ENCODE measurements around the gene MTX3.

MTX3 gene

GRCh38 chr5:79966448-79966847, 24.6 kb downstream of the MTX3 start:
- no peaks in the 10 kb centered on the region for H3K27me3 ChIP-seq (ENCODE audit: control insufficient read depth, low read length)
- H3K9me2 ChIP-seq (replicated peaks; ENCODE audit: control insufficient read depth, low read length) = no peaks in the 10 kb centered on the region
- TF ChIP-seq EZH2phosphoT487 (IDR thresholded peaks at IDR 0.05; ENCODE audit: borderline replicate concordance, low read length) = no peak
- no peak for TF ChIP-seq CTCF (IDR thresholded peaks at IDR 0.05; ENCODE audit: low read depth, low read length, poor library complexity, severe bottlenecking)
- H3K9me3 ChIP-seq (ENCODE audit: control insufficient read depth, insufficient read depth, low read length) = no peaks in the 10 kb centered on the region
- no peak overlapping the region for H3K4me3 ChIP-seq (ENCODE audit: low read length)
- H4K20me1 ChIP-seq (ENCODE audit: control insufficient read depth, insufficient read depth, low read depth, low read length) = no peaks in the 10 kb centered on the region
- H3F3A ChIP-seq (ENCODE audit: control insufficient read depth, insufficient read depth) = no peaks in the 10 kb centered on the region
- peaks cover 4% of the 10 kb centered on the region for H3K4me1 ChIP-seq (ENCODE audit: control insufficient read depth, low read length)
- no peaks in the 10 kb centered on the region for H3K36me3 ChIP-seq (ENCODE audit: control insufficient read depth, low read length)
- no peak overlapping the region for H3K4me2 ChIP-seq (ENCODE audit: low read length)
- no peaks in the 10 kb centered on the region for H3K79me2 ChIP-seq (ENCODE audit: control insufficient read depth, low read length)
- H3K27ac ChIP-seq (ENCODE audit: low read depth, low read length) = no peak overlapping the region

- no peaks in the 10 kb centered on the region for H3K9me3 ChIP-seq (ENCODE audit: control insufficient read depth, insufficient read depth, low read length)
- no peaks in the 10 kb centered on the region for H3K79me2 ChIP-seq (ENCODE audit: control insufficient read depth, low read length)
- no peaks in the 10 kb centered on the region for H3K9me2 ChIP-seq (replicated peaks; ENCODE audit: control insufficient read depth, low read length)
- H4K20me1 ChIP-seq (ENCODE audit: control insufficient read depth, insufficient read depth, low read depth, low read length) = no peaks in the 10 kb centered on the region
- no peak overlapping the region for H3K4me2 ChIP-seq (ENCODE audit: low read length)
- no peaks in the 10 kb centered on the region for H3K27me3 ChIP-seq (ENCODE audit: control insufficient read depth, low read length)
- TF ChIP-seq EZH2phosphoT487 (IDR thresholded peaks at IDR 0.05; ENCODE audit: borderline replicate concordance, low read length) (no peak), CTCF (IDR thresholded peaks at IDR 0.05; ENCODE audit: low read depth, low read length, poor library complexity, severe bottlenecking) (no peak)
- H3K4me3 ChIP-seq (ENCODE audit: low read length) = no peak overlapping the region
- H3K36me3 ChIP-seq (ENCODE audit: control insufficient read depth, low read length) = no peaks in the 10 kb centered on the region
- no peaks in the 10 kb centered on the region for H3F3A ChIP-seq (ENCODE audit: control insufficient read depth, insufficient read depth)
- H3K4me1 ChIP-seq (ENCODE audit: control insufficient read depth, low read length) = peaks cover 9% of the 10 kb centered on the region
- no peak overlapping the region for H3K27ac ChIP-seq (ENCODE audit: low read depth, low read length)
Measured at GRCh38 chr5:79964136-79964535, 26.9 kb downstream of the MTX3 start.

GRCh38 chr5:79963261-79964061, 27.6 kb downstream of the MTX3 start:
- Histone ChIP-seq H3K79me2 (ENCODE audit: control insufficient read depth, low read length) (no peaks in the 10 kb centered on the region), H3K9me3 (ENCODE audit: control insufficient read depth, insufficient read depth, low read length) (no peaks in the 10 kb centered on the region), H3K27ac (ENCODE audit: low read depth, low read length) (no peak overlapping the region), H3K27me3 (ENCODE audit: control insufficient read depth, low read length) (no peaks in the 10 kb centered on the region), H3F3A (ENCODE audit: control insufficient read depth, insufficient read depth) (no peaks in the 10 kb centered on the region), H4K20me1 (ENCODE audit: control insufficient read depth, insufficient read depth, low read depth, low read length) (no peaks in the 10 kb centered on the region), H3K9me2 (replicated peaks; ENCODE audit: control insufficient read depth, low read length) (no peaks in the 10 kb centered on the region), H3K4me2 (ENCODE audit: low read length) (no peak overlapping the region), H3K4me1 (ENCODE audit: control insufficient read depth, low read length) (peaks cover 10% of the 10 kb centered on the region), H3K36me3 (ENCODE audit: control insufficient read depth, low read length) (no peaks in the 10 kb centered on the region), H3K4me3 (ENCODE audit: low read length) (no peak overlapping the region)
- TF ChIP-seq CTCF (IDR thresholded peaks at IDR 0.05; ENCODE audit: low read depth, low read length, poor library complexity, severe bottlenecking) (no peak), EZH2phosphoT487 (IDR thresholded peaks at IDR 0.05; ENCODE audit: borderline replicate concordance, low read length) (no peak)

All from DOHH2 (cell line).